Measurements from ENCODE around the gene NRXN3. TPM values are rescaled to one million over a fixed set of nuclear protein-coding genes. Genes with fewer than 3 reads are reported as not detected.

The NRXN3 gene
- total RNA-seq, 2 donors from 2014 or later = 1.3 to 2.3 TPM

- intact Hi-C loops (cut with DNase I) = no loop called here
- Histone ChIP-seq H3K27me3 (no peaks in the 10 kb centered on the region), H3K4me3 (no peak overlapping the region), H3K27ac (no peak overlapping the region), H3K9me3 (no peaks in the 10 kb centered on the region), H3K36me3 (replicated peaks in 1 of 2; ENCODE audit: insufficient read depth in 1 of 2, low read depth in 2 of 2) (no peaks in the 10 kb centered on the region), H3K4me1 (no peaks in the 10 kb centered on the region)
- no peak for TF ChIP-seq CTCF (IDR thresholded peaks at IDR 0.05)
- TF ChIP-seq POLR2A (IDR thresholded peaks at IDR 0.05) = no peak
- WGBS, 2 donors = 29 to 62% methylated on average over 1 of the region's 1 CpG
- DNase-seq = no peak
- ATAC-seq = no peak
Measured at GRCh38 chr14:78130356-78130755, 39.8 kb upstream of the NRXN3 start.

- no peaks in the 10 kb centered on the region for H3K36me3 ChIP-seq (replicated peaks in 1 of 2; ENCODE audit: insufficient read depth in 1 of 2, low read depth in 2 of 2)
- no peak for ATAC-seq
- H3K4me3 ChIP-seq = no peak overlapping the region
- no peaks in the 10 kb centered on the region for H3K9me3 ChIP-seq
- no peak for DNase-seq
- no peaks in the 10 kb centered on the region for H3K27me3 ChIP-seq
- no peak overlapping the region for H3K27ac ChIP-seq
- intact Hi-C loops (cut with DNase I) = no loop called here
- H3K4me1 ChIP-seq = no peaks in the 10 kb centered on the region
- TF ChIP-seq POLR2A (IDR thresholded peaks at IDR 0.05) (no peak), CTCF (IDR thresholded peaks at IDR 0.05) (no peak)
- 60 to 72% methylated on average over 4 of the region's 4 CpGs for WGBS, 2 donors
Measured at GRCh38 chr14:78131201-78131600, 39.0 kb upstream of the NRXN3 start.

- DNase-seq (no peak), ATAC-seq (no peak)
- H3K36me3 ChIP-seq (replicated peaks in 1 of 2; ENCODE audit: insufficient read depth in 1 of 2, low read depth in 2 of 2) = no peaks in the 10 kb centered on the region
- intact Hi-C loops (cut with DNase I) = no loop called here
- no peaks in the 10 kb centered on the region for H3K27me3 ChIP-seq
- 58 to 68% methylated on average over 5 of the region's 5 CpGs for WGBS, 2 donors
- no peaks in the 10 kb centered on the region for H3K9me3 ChIP-seq
- no peak overlapping the region for H3K4me3 ChIP-seq
- no peaks in the 10 kb centered on the region for H3K4me1 ChIP-seq
- H3K27ac ChIP-seq = no peak overlapping the region
- TF ChIP-seq POLR2A (IDR thresholded peaks at IDR 0.05) (no peak), CTCF (IDR thresholded peaks at IDR 0.05) (no peak)
Measured at GRCh38 chr14:78131616-78132015, 38.6 kb upstream of the NRXN3 start.

GRCh38 chr14:78135450-78135891, 34.7 kb upstream of the NRXN3 start:
- Histone ChIP-seq H3K4me1 (no peaks in the 10 kb centered on the region), H3K4me3 (no peak overlapping the region), H3K27me3 (no peaks in the 10 kb centered on the region), H3K27ac (no peak overlapping the region), H3K36me3 (replicated peaks in 1 of 2; ENCODE audit: insufficient read depth in 1 of 2, low read depth in 2 of 2) (no peaks in the 10 kb centered on the region), H3K9me3 (no peaks in the 10 kb centered on the region)
- DNase-seq = no peak
- 55 to 63% methylated on average over 4 of the region's 4 CpGs for WGBS, 2 donors
- ATAC-seq = no peak
- intact Hi-C loops (cut with DNase I) = no loop called here
- TF ChIP-seq POLR2A (IDR thresholded peaks at IDR 0.05) = no peak
- no peak for TF ChIP-seq CTCF (IDR thresholded peaks at IDR 0.05)

GRCh38 chr14:78136695-78137094, 33.5 kb upstream of the NRXN3 start:
- no peak for TF ChIP-seq CTCF (IDR thresholded peaks at IDR 0.05)
- no peak for TF ChIP-seq POLR2A (IDR thresholded peaks at IDR 0.05)
- no peaks in the 10 kb centered on the region for H3K9me3 ChIP-seq
- no peak overlapping the region for H3K4me3 ChIP-seq
- WGBS, 2 donors = 58 to 60% methylated on average over 4 of the region's 4 CpGs
- ATAC-seq (no peak), DNase-seq (no peak)
- no peaks in the 10 kb centered on the region for H3K27me3 ChIP-seq
- H3K4me1 ChIP-seq = no peaks in the 10 kb centered on the region
- no peak overlapping the region for H3K27ac ChIP-seq
- intact Hi-C loops (cut with DNase I) = no loop called here
- no peaks in the 10 kb centered on the region for H3K36me3 ChIP-seq (replicated peaks in 1 of 2; ENCODE audit: insufficient read depth in 1 of 2, low read depth in 2 of 2)

Measured in body of pancreas (tissue), 4 donors.